HFFc6 (cell line): Measurements from ENCODE around the gene ANGEL1. TPM values are rescaled to one million over a fixed set of nuclear protein-coding genes. Genes with fewer than 3 reads are reported as not detected.

Experiments
- DNase-seq: peaks from one replicate; pipeline ENCODE4 v3.0.0-alpha.2; 2018
- H3K27ac Mint-ChIP-seq: 2 replicates; pipeline ENCODE4 v1.8.0; 2020; ENCODE audit warnings: mild to moderate bottlenecking, mixed read lengths
- H3K27me3 Mint-ChIP-seq: 2 replicates; pipeline ENCODE4 v1.8.0; 2021; ENCODE audit warnings: mild to moderate bottlenecking, moderate library complexity, mixed read lengths; ENCODE audit not compliant: insufficient read depth
- H3K36me3 Mint-ChIP-seq: 2 replicates; pipeline ENCODE4 v1.8.0; 2021; ENCODE audit warnings: low read depth, mixed read lengths
- H3K4me1 Mint-ChIP-seq: 2 replicates; pipeline ENCODE4 v1.8.0; 2020; ENCODE audit warnings: low read depth, mixed read lengths
- H3K4me3 Mint-ChIP-seq: 2 replicates; pipeline ENCODE4 v1.8.0; 2020; ENCODE audit warnings: mild to moderate bottlenecking, moderate library complexity, mixed read lengths
- H3K9me3 Mint-ChIP-seq: 2 replicates; pipeline ENCODE4 v1.8.0; 2020; ENCODE audit warnings: mild to moderate bottlenecking, mixed read lengths
- total RNA-seq, 6 experiments: library from RNA; stranded (reverse); fragmentation: NEBNext Ultra II Directional; extraction: Animal tissue kit (Norgen Biotek cat#: 25700); gene quantifications; 2 replicates in 1 of 6; 3 replicates in 5 of 6; pipeline ENCODE4 v1.2.3, GENCODE V29; 2021
- TF ChIP-seq, protein P1 (sequence below): fragments of 200-600 bp; sonication (generic); IDR thresholded peaks from 2 replicates; pipeline ENCODE4 v1.5.0; 2021; ENCODE audit warnings: antibody characterized with exemption, mild to moderate bottlenecking

ANGEL1 gene
- total RNA-seq, 6 experiments from 2014 or later: 7.4 to 9.6 (median 8.0) TPM

DNA sequence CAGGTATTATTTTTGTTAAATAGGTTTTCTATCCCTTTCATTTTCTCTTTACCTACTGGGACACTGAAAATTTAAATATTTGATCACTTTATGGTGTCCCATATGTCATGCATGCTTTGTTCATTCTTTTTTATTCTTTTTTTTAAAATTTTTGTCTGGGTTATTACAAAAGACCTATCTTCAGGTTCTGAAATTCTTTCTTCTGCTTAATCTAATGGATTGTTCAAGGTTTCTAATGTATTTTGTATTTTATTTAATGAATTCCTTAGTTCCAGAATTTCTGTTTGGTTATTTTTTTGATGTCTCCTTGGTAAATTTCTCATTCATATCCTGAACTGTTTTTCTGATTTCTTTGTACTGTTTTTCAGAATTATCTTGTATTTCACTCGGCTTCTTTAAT lies 71.6 kb downstream of the ANGEL1 start:
- no peak overlapping the region for H3K27ac Mint-ChIP-seq
- no peak overlapping the region for H3K4me3 Mint-ChIP-seq
- no peaks in the 10 kb centered on the region for H3K4me1 Mint-ChIP-seq
- TF ChIP-seq, protein P1, sequence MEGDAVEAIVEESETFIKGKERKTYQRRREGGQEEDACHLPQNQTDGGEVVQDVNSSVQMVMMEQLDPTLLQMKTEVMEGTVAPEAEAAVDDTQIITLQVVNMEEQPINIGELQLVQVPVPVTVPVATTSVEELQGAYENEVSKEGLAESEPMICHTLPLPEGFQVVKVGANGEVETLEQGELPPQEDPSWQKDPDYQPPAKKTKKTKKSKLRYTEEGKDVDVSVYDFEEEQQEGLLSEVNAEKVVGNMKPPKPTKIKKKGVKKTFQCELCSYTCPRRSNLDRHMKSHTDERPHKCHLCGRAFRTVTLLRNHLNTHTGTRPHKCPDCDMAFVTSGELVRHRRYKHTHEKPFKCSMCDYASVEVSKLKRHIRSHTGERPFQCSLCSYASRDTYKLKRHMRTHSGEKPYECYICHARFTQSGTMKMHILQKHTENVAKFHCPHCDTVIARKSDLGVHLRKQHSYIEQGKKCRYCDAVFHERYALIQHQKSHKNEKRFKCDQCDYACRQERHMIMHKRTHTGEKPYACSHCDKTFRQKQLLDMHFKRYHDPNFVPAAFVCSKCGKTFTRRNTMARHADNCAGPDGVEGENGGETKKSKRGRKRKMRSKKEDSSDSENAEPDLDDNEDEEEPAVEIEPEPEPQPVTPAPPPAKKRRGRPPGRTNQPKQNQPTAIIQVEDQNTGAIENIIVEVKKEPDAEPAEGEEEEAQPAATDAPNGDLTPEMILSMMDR: no peak
- peaks cover 5% of the 10 kb centered on the region; the same call in 1 of the 2 replicates for H3K27me3 Mint-ChIP-seq
- no peaks in the 10 kb centered on the region for H3K36me3 Mint-ChIP-seq
- H3K9me3 Mint-ChIP-seq: no peaks in the 10 kb centered on the region; the same call in 1 of the 2 replicates
- no peak for DNase-seq

Other genes with a start within 250 kb of the ANGEL1 start
- 1 to 10 TPM in 5 of 6 experiments, under 1 TPM in 1; 0.94 to 2.9 (median 1.5) TPM for gene VASH1, start 51.4 kb downstream of the ANGEL1 start, total RNA-seq
- not detected for gene LRRC74A, start 13.5 kb upstream of the ANGEL1 start, total RNA-seq
- gene IRF2BPL, start 215.8 kb upstream of the ANGEL1 start, total RNA-seq: 10 to 100 TPM; 37.1 to 46.3 (median 38.3) TPM